ENCODE results near the gene KRT81. TPM values are rescaled to one million over a fixed set of nuclear protein-coding genes. Genes with fewer than 3 reads are reported as not detected.
A peak's percentile ranks its signal among the peaks of the same experiment; 100 is the strongest.

KRT81 gene
- total and polyA plus RNA-seq, 7 donors: 0.03 to 0.14 TPM; not detected in 5

- Histone ChIP-seq H3K27me3 (ENCODE audit: insufficient read depth in 3 of 3, low read length in 2 of 3) (peaks cover 0 to 15% (median 0%) of the 10 kb centered on the region in 3 donors), H3K36me3 (ENCODE audit: insufficient read depth in 1 of 2, low read depth in 1 of 2) (no peaks in the 10 kb centered on the region), H3K27ac (no peak overlapping the region), H3K4me3 (no peak overlapping the region), H3K4me1 (no peaks in the 10 kb centered on the region), H3K9me3 (peaks cover 5% of the 10 kb centered on the region)
- TF ChIP-seq CTCF (IDR thresholded peaks at IDR 0.05): no peak
- DNase-seq: no peak
- ATAC-seq: no peak
- intact Hi-C loops (cut with DNase I): no loop called here
- 15 to 44% (median 24%) methylated on average over 1 of the region's 1 CpG for WGBS, 3 donors
These were observed 39.7 kb upstream of the KRT81 start for GRCh38 chr12:52331039-52331438.

GRCh38 chr12:52327830-52328500, 36.6 kb upstream of the KRT81 start:
- H3K27me3 ChIP-seq (ENCODE audit: insufficient read depth in 3 of 3, low read length in 2 of 3): peaks cover 0 to 4% (median 0%) of the 10 kb centered on the region in 3 donors
- H3K4me3 ChIP-seq: no peak overlapping the region
- no peaks in the 10 kb centered on the region for H3K36me3 ChIP-seq (ENCODE audit: insufficient read depth in 1 of 2, low read depth in 1 of 2)
- H3K9me3 ChIP-seq: no peaks in the 10 kb centered on the region
- ATAC-seq (peak in 3 of 4 donors; percentile 9 to 19 (median 12)), DNase-seq (no peak)
- no peak overlapping the region for H3K27ac ChIP-seq
- no peaks in the 10 kb centered on the region for H3K4me1 ChIP-seq
- intact Hi-C loops (cut with DNase I): loop anchor here (1.0 to 2.0 kb wide), 2 partner anchors 171 to 172 kb away; no protein-coding TSS in a partner anchor
- WGBS, 3 donors: 65 to 69% (median 66%) methylated on average over 10 of the region's 10 CpGs
- no peak for TF ChIP-seq CTCF (IDR thresholded peaks at IDR 0.05)

- peak; percentile 78 for TF ChIP-seq CTCF (IDR thresholded peaks at IDR 0.05)
- DNase-seq (peak; percentile 66 to 82), ATAC-seq (peak; percentile 97 to 99 (median 98))
- Histone ChIP-seq H3K27me3 (ENCODE audit: insufficient read depth in 3 of 3, low read length in 2 of 3) (peaks cover 0 to 10% (median 0%) of the 10 kb centered on the region in 3 donors), H3K27ac (no peak overlapping the region), H3K9me3 (no peaks in the 10 kb centered on the region), H3K4me1 (no peaks in the 10 kb centered on the region), H3K36me3 (ENCODE audit: insufficient read depth in 1 of 2, low read depth in 1 of 2) (no peaks in the 10 kb centered on the region), H3K4me3 (no peak overlapping the region)
- intact Hi-C loops (cut with DNase I): loop anchor here (1.0 to 2.0 kb wide), 2 partner anchors 170 to 171 kb away; no protein-coding TSS in a partner anchor
- 47 to 56% (median 49%) methylated on average over 11 of the region's 11 CpGs for WGBS, 3 donors
These were observed 35.9 kb upstream of the KRT81 start for GRCh38 chr12:52327052-52327829.

GRCh38 chr12:52324153-52324444, 32.8 kb upstream of the KRT81 start:
- TF ChIP-seq CTCF (IDR thresholded peaks at IDR 0.05): no peak
- intact Hi-C loops (cut with DNase I): no loop called here

More at GRCh38 chr12:52324153-52324444, 32.8 kb upstream of the KRT81 start:
- Histone ChIP-seq H3K4me3 (no peak overlapping the region), H3K4me1 (no peaks in the 10 kb centered on the region), H3K27ac (no peak overlapping the region), H3K36me3 (ENCODE audit: insufficient read depth in 1 of 2, low read depth in 1 of 2) (no peaks in the 10 kb centered on the region), H3K9me3 (no peaks in the 10 kb centered on the region), H3K27me3 (ENCODE audit: insufficient read depth in 3 of 3, low read length in 2 of 3) (peaks cover 0 to 30% (median 0%) of the 10 kb centered on the region in 3 donors)
- DNase-seq: no peak
- no peak for ATAC-seq
- 76 to 93% (median 84%) methylated on average over 3 of the region's 3 CpGs for WGBS, 3 donors
